22Rv1 (cell line): ENCODE results near the gene CNPY1.

Experiments used
- CTCF ChIP-seq: fragments of 450-650 bp; IDR thresholded peaks from 2 replicates; pipeline ENCODE4 v1.5.1; 2017; ENCODE audit warnings: mild to moderate bottlenecking
- ZFX ChIP-seq: fragments of 450-650 bp; IDR thresholded peaks from 2 replicates; pipeline ENCODE4 v1.6.1; 2017; ENCODE audit warnings: antibody characterized with exemption, borderline replicate concordance

- TF ChIP-seq CTCF: no peak
- TF ChIP-seq ZFX: no peak
These were observed 41.1 kb upstream of the CNPY1 start for GRCh38 chr7:155587486-155587885.
